ENCODE measurements around the gene ATP6V1B1. TPM values are rescaled to one million over a fixed set of nuclear protein-coding genes. Genes with fewer than 3 reads are reported as not detected.

The ATP6V1B1 gene
- total RNA-seq, 3 donors from 2014 or later (not counting 1 experiment from before 2014, with no cell fraction given): not detected

GRCh38 chr2:70988726-70989648, 53.3 kb downstream of the ATP6V1B1 start:
- Histone ChIP-seq H3K27ac (ENCODE audit: low read length) (no peak overlapping the region), H3K36me3 (ENCODE audit: control insufficient read depth, insufficient read depth, low read length) (peaks cover 40% of the 10 kb centered on the region), H3K9me3 (ENCODE audit: control insufficient read depth, insufficient read depth, low read length) (no peaks in the 10 kb centered on the region), H3K27me3 (ENCODE audit: control insufficient read depth, insufficient read depth, low read length) (no peaks in the 10 kb centered on the region), H3K4me1 (ENCODE audit: control insufficient read depth, insufficient read depth, low read length) (peaks cover 29% of the 10 kb centered on the region), H3K4me3 (ENCODE audit: low read length) (no peak overlapping the region)
- Mint-ChIP-seq H3K27ac (no peak overlapping the region), H3K27me3 (ENCODE audit: low read depth in 2 of 2) (no peaks in the 10 kb centered on the region), H3K36me3 (no peaks in the 10 kb centered on the region), H3K4me1 (peaks cover 25 to 33% of the 10 kb centered on the region in 2 donors), H3K9me3 (no peaks in the 10 kb centered on the region), H3K4me3 (no peak overlapping the region)
- no peak for ATAC-seq
- TF ChIP-seq CTCF (IDR thresholded peaks at IDR 0.05): no peak
- intact Hi-C loops (cut with micrococcal nuclease): no loop called here
- peak in 1 of 2 donors; percentile 5 for DNase-seq
- WGBS (ENCODE audit: insufficient coverage): 99% methylated on average over 15 of the region's 16 CpGs

GRCh38 chr2:70990216-70990615, 54.5 kb downstream of the ATP6V1B1 start:
- peak in 1 of 2 donors; percentile 1 for DNase-seq
- H3K4me3 Mint-ChIP-seq: no peak overlapping the region
- Histone ChIP-seq H3K27ac (ENCODE audit: low read length) (no peak overlapping the region), H3K9me3 (ENCODE audit: control insufficient read depth, insufficient read depth, low read length) (no peaks in the 10 kb centered on the region), H3K27me3 (ENCODE audit: control insufficient read depth, insufficient read depth, low read length) (no peaks in the 10 kb centered on the region), H3K4me3 (ENCODE audit: low read length) (no peak overlapping the region), H3K4me1 (ENCODE audit: control insufficient read depth, insufficient read depth, low read length) (peaks cover 24% of the 10 kb centered on the region), H3K36me3 (ENCODE audit: control insufficient read depth, insufficient read depth, low read length) (peaks cover 40% of the 10 kb centered on the region)
- ATAC-seq: no peak
- intact Hi-C loops (cut with micrococcal nuclease): no loop called here
- H3K27me3 Mint-ChIP-seq (ENCODE audit: low read depth in 2 of 2): no peaks in the 10 kb centered on the region
- no peaks in the 10 kb centered on the region for H3K9me3 Mint-ChIP-seq
- no peak overlapping the region for H3K27ac Mint-ChIP-seq
- no peak for TF ChIP-seq CTCF (IDR thresholded peaks at IDR 0.05)
- no peaks in the 10 kb centered on the region for H3K36me3 Mint-ChIP-seq
- 93% methylated on average over 3 of the region's 5 CpGs for WGBS (ENCODE audit: insufficient coverage)
- H3K4me1 Mint-ChIP-seq: peaks cover 23 to 27% of the 10 kb centered on the region in 2 donors

GRCh38 chr2:70991142-70991541, 55.4 kb downstream of the ATP6V1B1 start:
- no peak overlapping the region for H3K27ac Mint-ChIP-seq
- H3K9me3 Mint-ChIP-seq: no peaks in the 10 kb centered on the region
- H3K36me3 Mint-ChIP-seq: no peaks in the 10 kb centered on the region

More at GRCh38 chr2:70991142-70991541, 55.4 kb downstream of the ATP6V1B1 start:
- no peaks in the 10 kb centered on the region for H3K9me3 ChIP-seq (ENCODE audit: control insufficient read depth, insufficient read depth, low read length)
- Mint-ChIP-seq H3K4me1 (peaks cover 33 to 35% of the 10 kb centered on the region in 2 donors), H3K4me3 (peak overlapping the region; percentile 31), H3K27me3 (ENCODE audit: low read depth in 2 of 2) (no peaks in the 10 kb centered on the region)
- DNase-seq (peak in 1 of 2 donors; percentile 1), ATAC-seq (no peak)
- H3K4me3 ChIP-seq (ENCODE audit: low read length): no peak overlapping the region
- H3K4me1 ChIP-seq (ENCODE audit: control insufficient read depth, insufficient read depth, low read length): peaks cover 27% of the 10 kb centered on the region
- intact Hi-C loops (cut with micrococcal nuclease): no loop called here
- H3K36me3 ChIP-seq (ENCODE audit: control insufficient read depth, insufficient read depth, low read length): peaks cover 40% of the 10 kb centered on the region
- H3K27ac ChIP-seq (ENCODE audit: low read length): no peak overlapping the region
- 94% methylated on average over 5 of the region's 5 CpGs for WGBS (ENCODE audit: insufficient coverage)
- no peak for TF ChIP-seq CTCF (IDR thresholded peaks at IDR 0.05)
- H3K27me3 ChIP-seq (ENCODE audit: control insufficient read depth, insufficient read depth, low read length): no peaks in the 10 kb centered on the region

All from natural killer cell (primary cell).